GM12878 (cell line): ENCODE measurements around the gene TIMM8A. TPM values are rescaled to one million over a fixed set of nuclear protein-coding genes. Genes with fewer than 3 reads are reported as not detected.

ENCODE experiments used
- ATAC-seq: fragments of 200-7000 bp; cut with Tn5 transposase; 3 replicates; pipeline ENCODE4 v1.9.1; 2020; ENCODE audit warnings: mild to moderate bottlenecking, moderate library complexity
- BruUV-seq: library from RNA; stranded (reverse); fragments of 400-500 nt; replicated peaks from 2 replicates; lab custom pipeline; 2021; lab: Mats Ljungman, UMichigan
- CTCF ChIA-PET: fragments of 300-600 bp; sonication (Branson Sonifier 250); formaldehyde crosslinking; extraction: SDS; loops from one replicate; lab custom pipeline; 2021; ENCODE audit warnings: inconsistent platforms; lab: Yijun Ruan, JAX
- POLR2A ChIA-PET: fragments of 350-600 bp; formaldehyde crosslinking; extraction: SDS; loops from one replicate; lab custom pipeline; 2021; ENCODE audit warnings: inconsistent platforms; lab: Charles Lee
- RAD21 ChIA-PET: fragments of 300-600 bp; sonication (Branson Sonifier 250); formaldehyde crosslinking; loops from one replicate; lab custom pipeline; 2023; ENCODE audit warnings: antibody characterized with exemption; ENCODE audit not compliant: unreplicated experiment; lab: Charles Lee
- SMC1A ChIA-PET: fragments of 300-600 bp; sonication (Branson Sonifier 250); formaldehyde crosslinking; loops from one replicate; lab custom pipeline; 2023; ENCODE audit not compliant: unreplicated experiment, uncharacterized antibody; lab: Charles Lee
- DNase-seq: peaks from one replicate; pipeline ENCODE4 v3.0.0-alpha.2; 2011; ENCODE audit warnings: low read depth, low spot score
- FAIRE-seq: peaks from 3 replicates; lab custom pipeline; 2011; peaks lifted over from hg19 to GRCh38; lab: Jason Lieb, UNC
- H2AFZ ChIP-seq: 2 replicates; pipeline ENCODE4 v1.6.0; 2011; ENCODE audit warnings: low read depth, low read length, control low read depth; ENCODE audit not compliant: control insufficient read depth
- H3K27ac ChIP-seq: 2 replicates; pipeline ENCODE4 v1.5.1; 2011; ENCODE audit warnings: control low read depth; ENCODE audit not compliant: control insufficient read depth, insufficient read depth
- H3K27me3 ChIP-seq, 2 experiments: replicated peaks in 1 of 2; 2 replicates each; pipeline versions ENCODE4 v1.6.0 to v1.6.1; 2011; ENCODE audit warnings: low read length in 1 of 2; ENCODE audit not compliant: control insufficient read depth in 2 of 2, insufficient read depth in 2 of 2
- H3K36me3 ChIP-seq, 2 experiments: 2 replicates each; pipeline ENCODE4 v1.5.1; 2011; ENCODE audit warnings: low read length in 1 of 2; ENCODE audit not compliant: control insufficient read depth in 2 of 2, insufficient read depth in 2 of 2
- H3K4me1 ChIP-seq: 2 replicates; pipeline ENCODE4 v1.6.1; 2011; ENCODE audit warnings: mild to moderate bottlenecking, low read length, moderate library complexity, mixed read lengths; ENCODE audit not compliant: control insufficient read depth, insufficient read depth
- H3K4me2 ChIP-seq: 2 replicates; pipeline ENCODE4 v1.6.0; 2011; ENCODE audit warnings: control low read depth; ENCODE audit not compliant: control insufficient read depth, insufficient read depth
- H3K4me3 ChIP-seq: fragments of 200-600 bp; sonication (generic); 2 replicates; pipeline ENCODE4 v1.5.1; 2016
- H3K79me2 ChIP-seq: 2 replicates; pipeline ENCODE4 v1.6.0; 2011; ENCODE audit warnings: low read length; ENCODE audit not compliant: control insufficient read depth, insufficient read depth
- H3K9ac ChIP-seq: 2 replicates; pipeline ENCODE4 v1.8.0; 2011; ENCODE audit warnings: low read length, control low read depth, mixed read lengths; ENCODE audit not compliant: control insufficient read depth, insufficient read depth
- H3K9me3 ChIP-seq: replicated peaks from 3 replicates; pipeline ENCODE4 v1.5.1; 2011; ENCODE audit warnings: mild to moderate bottlenecking, low read length; ENCODE audit not compliant: control insufficient read depth, insufficient read depth
- H4K20me1 ChIP-seq: 2 replicates; pipeline ENCODE4 v1.6.0; 2011; ENCODE audit not compliant: control insufficient read depth, insufficient read depth
- BRCA1 ChIP-seq: IDR thresholded peaks from 2 replicates; pipeline ENCODE4 v1.6.1; 2011; ENCODE audit warnings: low read depth, low read length, improper control_type of control experiment
- CBFB ChIP-seq: IDR thresholded peaks from 2 replicates; pipeline ENCODE4 v1.6.1; 2016; ENCODE audit warnings: antibody characterized with exemption, low read depth
- CEBPB ChIP-seq, 2 experiments: fragments of 150-350 bp in 1 of 2; IDR thresholded peaks; 2 replicates each; pipeline ENCODE4 v1.6.1; 2012 to 2014; ENCODE audit warnings: low read depth in 2 of 2, low read length in 2 of 2, borderline replicate concordance in 1 of 2, inconsistent platforms in 1 of 2
- DPF2 ChIP-seq: fragments of 450-650 bp; IDR thresholded peaks from 2 replicates; pipeline ENCODE4 v1.6.1; 2017; ENCODE audit warnings: mild to moderate bottlenecking
- EP300 ChIP-seq, 2 experiments: fragments of 150-350 bp in 1 of 2; IDR thresholded peaks; 2 replicates each; pipeline ENCODE4 v1.6.1; 2011 to 2012; ENCODE audit warnings: low read depth in 2 of 2, low read length in 2 of 2, borderline replicate concordance in 1 of 2, improper control_type of control experiment in 1 of 2, inconsistent platforms in 1 of 2; ENCODE audit not compliant: control insufficient read depth in 1 of 2
- HDAC6 ChIP-seq: fragments of 200-600 bp; sonication (generic); IDR thresholded peaks from one replicate; pipeline ENCODE4 v1.8.0; 2017; ENCODE audit warnings: antibody characterized with exemption; ENCODE audit not compliant: unreplicated experiment
- IKZF1 ChIP-seq: fragments of 450-650 bp; conservative IDR thresholded peaks from 2 replicates; pipeline ENCODE4 v1.6.1; 2017; ENCODE audit warnings: antibody characterized with exemption, mild to moderate bottlenecking
- IRF4 ChIP-seq: IDR thresholded peaks from 2 replicates; pipeline ENCODE4 v1.6.1; 2011; ENCODE audit warnings: low read depth, low read length
- JUNB ChIP-seq: IDR thresholded peaks from 2 replicates; pipeline ENCODE4 v1.6.1; 2016; ENCODE audit warnings: antibody characterized with exemption, mild to moderate bottlenecking
- KLF5 ChIP-seq: fragments of 450-650 bp; IDR thresholded peaks from 2 replicates; pipeline ENCODE4 v1.6.1; 2014; ENCODE audit warnings: mild to moderate bottlenecking; ENCODE audit not compliant: partially characterized antibody
- MTA3 ChIP-seq: IDR thresholded peaks from 2 replicates; pipeline ENCODE4 v1.6.1; 2012; ENCODE audit warnings: low read length, inconsistent platforms, borderline replicate concordance
- NBN ChIP-seq: fragments of 450-650 bp; IDR thresholded peaks from 2 replicates; pipeline ENCODE4 v1.6.1; 2016
- NR2C1 ChIP-seq: fragments of 450-650 bp; IDR thresholded peaks from 2 replicates; pipeline ENCODE4 v1.6.1; 2017; ENCODE audit warnings: antibody characterized with exemption, mild to moderate bottlenecking, moderate library complexity
- PAX5 ChIP-seq: IDR thresholded peaks from 2 replicates; pipeline ENCODE4 v1.6.1; 2011; ENCODE audit warnings: low read depth, low read length, borderline replicate concordance
- POLR2A ChIP-seq: IDR thresholded peaks from 2 replicates; pipeline ENCODE4 v1.6.1; 2011; ENCODE audit warnings: low read depth, mild to moderate bottlenecking, low read length
- POU2F2 ChIP-seq: IDR thresholded peaks from 3 replicates; pipeline ENCODE4 v1.6.1; 2011; ENCODE audit warnings: low read depth, mild to moderate bottlenecking, low read length, borderline replicate concordance
- RUNX3 ChIP-seq: IDR thresholded peaks from 2 replicates; pipeline ENCODE4 v1.6.1; 2012; ENCODE audit warnings: low read length, inconsistent platforms
- SMC3 ChIP-seq: IDR thresholded peaks from 2 replicates; pipeline ENCODE4 v1.6.1; 2011; ENCODE audit warnings: low read length, improper control_type of control experiment, borderline replicate concordance
- SPI1 ChIP-seq: IDR thresholded peaks from 2 replicates; pipeline ENCODE4 v1.6.1; 2011; ENCODE audit warnings: low read depth, mild to moderate bottlenecking, low read length, moderate library complexity, borderline replicate concordance; ENCODE audit not compliant: insufficient read depth
- ZBED1 ChIP-seq: IDR thresholded peaks from 2 replicates; pipeline ENCODE4 v1.6.1; 2016; ENCODE audit warnings: borderline replicate concordance
- WGBS: methylation state at CpG from one replicate; pipeline ENCODE4 v1.1.6; 2016; ENCODE audit warnings: low lambda C conversion rate; ENCODE audit not compliant: insufficient replicate concordance, insufficient coverage; ENCODE audit errors: missing lambda C conversion rate; 5-methylcytosine and 5-hydroxymethylcytosine counted together
- in situ Hi-C: fragments of 300-500 bp; cut with MboI; formaldehyde crosslinking; loops from 9 replicates; pipeline ENCODE4 v1.14.3; 2018; ENCODE audit warnings: mixed read lengths
- intact Hi-C: fragments of 100-400 bp; cut with micrococcal nuclease; formaldehyde crosslinking; loops from one replicate; pipeline ENCODE4 v1.14.2; 2022; ENCODE audit not compliant: unreplicated experiment
- polyA plus RNA-seq, 11 experiments: library from polyadenylated mRNA; depleted of rRNA in 4 of 11; unstranded in 6 of 11; stranded (reverse) in 5 of 11; fragments of >200 nt; fragmentation: Nextera tagmentation in 4 of 11; fragmentation: Illumina TruSeq in 1 of 11; extraction: Ambion mirVana in 4 of 11; extraction: Trizol in 1 of 11; gene quantifications; 1 replicate in 1 of 11; 2 replicates in 10 of 11; pipeline versions ENCODE4 v1.2.1 to v1.2.3, GENCODE V29; 2011 to 2016; ENCODE audit warnings: inconsistent platforms in 2 of 11, missing spikeins in 2 of 11, low read depth in 1 of 11
- total RNA-seq, 4 experiments: library from RNA; depleted of rRNA in 3 of 4; stranded (reverse); fragments of >200 nt in 3 of 4; fragmentation: Illumina TruSeq in 1 of 4; extraction: Trizol in 1 of 4; gene quantifications; 2 replicates each; pipeline versions ENCODE4 v1.2.1 to v1.2.3, GENCODE V29; 2013 to 2021
- TF ChIP-seq, protein P1 (sequence below): fragments of 450-650 bp; IDR thresholded peaks from 2 replicates; pipeline ENCODE4 v1.6.1; 2017; ENCODE audit warnings: borderline replicate concordance
- TF ChIP-seq, protein P2 (sequence below): IDR thresholded peaks from 2 replicates; pipeline ENCODE4 v1.6.1; 2011; ENCODE audit warnings: low read depth, low read length, improper control_type of control experiment, borderline replicate concordance

Gene TIMM8A
- total and polyA plus RNA-seq, 10 of the 15 experiments (the other 5 are each of a cell fraction or from before 2014, with no cell fraction given): 6.7 to 92.7 (median 26.5) TPM

- ChIA-PET RAD21 (interaction anchor here (1.0 to 1.3 kb wide), 4 partner anchors 8 to 27 kb away, joined by 3 to 4 read pairs (median 4); no protein-coding TSS in a partner anchor), SMC1A (interaction anchor here (0.6 to 1.1 kb wide), 2 partner anchors 8 to 30 kb away, joined by 3 read pairs; no protein-coding TSS in a partner anchor), POLR2A (interaction anchor here (0.7 to 1.7 kb wide), 5 partner anchors 9 to 556 kb away, joined by 3 read pairs; no protein-coding TSS in a partner anchor), CTCF (interaction anchor here (0.6 to 1.5 kb wide), 3 partner anchors 11 to 30 kb away, joined by 3 to 4 read pairs (median 4); no protein-coding TSS in a partner anchor)
- Histone ChIP-seq H4K20me1 (no peaks in the 10 kb centered on the region), H3K4me1 (no peaks in the 10 kb centered on the region), H3K9ac (peak within 1 kb of the TSS; percentile 66), H3K27me3 (no peaks in the 10 kb centered on the region), H3K4me2 (peak within 1 kb of the TSS; percentile 82), H3K4me3 (peak within 1 kb of the TSS; percentile 71), H2AFZ (peak within 1 kb of the TSS; percentile 44), H3K27ac (peak within 1 kb of the TSS; percentile 81), H3K79me2 (peaks cover 44% of the 10 kb centered on the region), H3K9me3 (no peaks in the 10 kb centered on the region), H3K36me3 (no peaks in the 10 kb centered on the region)
- intact Hi-C loops: loop anchor here (5.0 kb wide), 1 partner anchor 39 kb away; the partner anchor contains the start of gene TIMM8A
- ATAC-seq (peak; percentile 72), FAIRE-seq (no peak), DNase-seq (peak; percentile 68)
- BruUV-seq: no TSS peak
- in situ Hi-C loops: no loop called here
- WGBS: 12% methylated on average over 9 of the region's 9 CpGs
- TF ChIP-seq NR2C1 (no peak), IKZF1 (no peak; the same call in 1 of the 2 replicates), BRCA1 (no peak), POU2F2 (0 out of 3 replicates have a peak, but pooled peaks have one; percentile 7), SPI1 (peak; percentile 96), KLF5 (no peak), NBN (0 out of 2 replicates have a peak, but pooled peaks have one; percentile 55), PAX5 (no peak), JUNB (no peak), RUNX3 (peak; percentile 61), HDAC6 (no peak), IRF4 (peak; percentile 55), SMC3 (no peak), CBFB (peak; percentile 47), EP300 (IDR thresholded peaks at IDR 0.05; ENCODE audit: borderline replicate concordance in 1 of 2, control insufficient read depth in 1 of 2, low read depth in 2 of 2, low read length in 2 of 2) (no peak), CEBPB (IDR thresholded peaks at IDR 0.05; ENCODE audit: borderline replicate concordance in 1 of 2, low read depth in 2 of 2, low read length in 2 of 2) (no peak), MTA3 (no peak; the same call in 1 of the 2 replicates), ZBED1 (no peak; the same call in 1 of the 2 replicates), POLR2A (peak; percentile 80), DPF2 (no peak)
- TF ChIP-seq, protein P1, sequence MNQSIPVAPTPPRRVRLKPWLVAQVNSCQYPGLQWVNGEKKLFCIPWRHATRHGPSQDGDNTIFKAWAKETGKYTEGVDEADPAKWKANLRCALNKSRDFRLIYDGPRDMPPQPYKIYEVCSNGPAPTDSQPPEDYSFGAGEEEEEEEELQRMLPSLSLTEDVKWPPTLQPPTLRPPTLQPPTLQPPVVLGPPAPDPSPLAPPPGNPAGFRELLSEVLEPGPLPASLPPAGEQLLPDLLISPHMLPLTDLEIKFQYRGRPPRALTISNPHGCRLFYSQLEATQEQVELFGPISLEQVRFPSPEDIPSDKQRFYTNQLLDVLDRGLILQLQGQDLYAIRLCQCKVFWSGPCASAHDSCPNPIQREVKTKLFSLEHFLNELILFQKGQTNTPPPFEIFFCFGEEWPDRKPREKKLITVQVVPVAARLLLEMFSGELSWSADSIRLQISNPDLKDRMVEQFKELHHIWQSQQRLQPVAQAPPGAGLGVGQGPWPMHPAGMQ: no peak
- TF ChIP-seq, protein P2, sequence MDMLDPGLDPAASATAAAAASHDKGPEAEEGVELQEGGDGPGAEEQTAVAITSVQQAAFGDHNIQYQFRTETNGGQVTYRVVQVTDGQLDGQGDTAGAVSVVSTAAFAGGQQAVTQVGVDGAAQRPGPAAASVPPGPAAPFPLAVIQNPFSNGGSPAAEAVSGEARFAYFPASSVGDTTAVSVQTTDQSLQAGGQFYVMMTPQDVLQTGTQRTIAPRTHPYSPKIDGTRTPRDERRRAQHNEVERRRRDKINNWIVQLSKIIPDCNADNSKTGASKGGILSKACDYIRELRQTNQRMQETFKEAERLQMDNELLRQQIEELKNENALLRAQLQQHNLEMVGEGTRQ: no peak
These were observed 37.4 kb upstream of the TIMM8A start, which contains the start of gene BTK for GRCh38 chrX:101385795-101386541. BTK (minus strand) TSS chrX:101386191; CDS start chrX:101375284, 10,907 bp downstream.
